Inflammatory macrophage treated with lipopolysaccharide for 1 hour (primary cell): ENCODE measurements around the gene ATRN.

ENCODE experiments used
- DNase-seq, 2 donors: peaks; one replicate each; pipeline ENCODE4 v3.0.0-alpha.2; 2020 to 2022

Gene ATRN

GRCh38 chr20:3630429-3630828, 159.6 kb downstream of the ATRN start:
- no peak for DNase-seq

DNA sequence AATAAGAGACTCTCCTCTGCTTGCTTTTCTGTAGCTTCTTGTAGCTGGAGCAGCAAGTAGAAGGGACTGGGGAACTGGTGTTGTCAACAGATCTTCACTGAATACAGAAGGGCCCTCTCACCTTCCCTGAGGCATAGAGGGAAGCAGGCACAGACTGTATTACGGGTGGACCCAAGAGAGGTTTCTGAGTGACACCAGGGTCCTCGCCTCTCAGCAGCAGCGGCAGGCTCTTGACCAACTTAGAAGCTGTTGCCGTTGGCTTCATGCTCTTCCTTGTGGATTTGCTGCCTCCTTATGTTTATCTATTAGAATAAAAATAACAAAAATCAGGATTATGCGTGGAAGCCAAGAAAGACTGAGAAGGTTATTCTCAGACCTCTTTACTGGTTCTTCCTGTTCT, 160.7 kb downstream of the ATRN start:
- DNase-seq: no peak

DNA sequence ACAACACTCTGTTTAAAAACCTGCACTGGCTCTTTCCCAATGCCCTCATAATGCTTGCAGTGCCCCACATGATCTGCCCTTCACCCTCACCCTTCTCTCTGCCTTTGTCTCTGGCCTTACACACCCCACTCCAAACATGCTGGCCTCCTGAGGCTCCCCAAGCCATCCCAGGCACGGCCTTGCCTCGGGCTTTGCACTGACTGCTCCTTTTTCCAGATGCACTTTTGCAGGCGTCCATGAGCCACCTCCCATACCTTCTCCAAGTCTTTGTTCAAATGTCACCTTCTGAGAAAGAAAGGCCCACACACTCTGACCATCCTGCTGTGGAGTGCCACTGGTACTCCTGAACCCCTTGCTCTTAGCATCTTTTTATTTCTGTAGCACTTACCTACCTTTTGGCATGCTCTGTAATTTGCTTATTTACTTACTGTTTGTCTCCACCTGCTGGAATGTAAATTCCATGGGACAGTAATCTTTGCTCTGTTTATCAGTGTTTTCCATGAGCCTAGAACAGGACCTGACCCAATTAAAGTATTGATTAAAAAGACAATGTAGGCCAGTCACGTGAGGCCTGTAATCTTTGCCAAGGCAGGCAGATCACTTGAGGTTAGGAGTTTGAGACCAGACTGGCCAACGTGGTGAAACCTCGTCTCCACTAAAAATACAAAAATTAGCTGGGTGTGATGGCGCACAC, 161.6 kb downstream of the ATRN start:
- no peak for DNase-seq

DNA sequence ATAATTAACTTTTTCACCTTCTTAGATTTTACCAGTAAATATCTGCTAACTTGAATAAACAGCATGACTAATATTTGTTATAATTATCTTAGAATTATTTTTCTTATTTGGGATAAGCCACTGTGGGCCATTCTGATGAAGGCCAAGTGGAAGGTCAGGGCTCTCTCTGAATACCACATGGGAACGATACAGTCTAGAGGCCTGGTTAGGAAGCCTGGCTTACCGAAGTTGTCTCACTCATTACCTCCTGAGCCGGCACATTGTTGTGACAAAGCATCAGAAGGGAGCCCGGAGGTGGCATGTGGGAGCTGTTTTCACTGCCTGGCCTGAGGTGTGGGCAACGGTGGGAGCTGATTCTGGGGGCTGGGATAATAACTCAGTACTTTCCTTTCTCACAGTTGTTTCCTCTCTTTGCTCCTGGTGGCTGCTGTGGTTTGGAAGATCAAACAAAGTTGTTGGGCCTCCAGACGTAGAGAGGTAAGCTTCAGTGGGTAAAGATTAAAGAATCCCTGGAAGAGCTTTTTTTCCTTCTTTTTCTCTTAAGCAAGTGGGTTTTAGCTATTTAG, 163.2 kb downstream of the ATRN start:
- DNase-seq: no peak

DNA sequence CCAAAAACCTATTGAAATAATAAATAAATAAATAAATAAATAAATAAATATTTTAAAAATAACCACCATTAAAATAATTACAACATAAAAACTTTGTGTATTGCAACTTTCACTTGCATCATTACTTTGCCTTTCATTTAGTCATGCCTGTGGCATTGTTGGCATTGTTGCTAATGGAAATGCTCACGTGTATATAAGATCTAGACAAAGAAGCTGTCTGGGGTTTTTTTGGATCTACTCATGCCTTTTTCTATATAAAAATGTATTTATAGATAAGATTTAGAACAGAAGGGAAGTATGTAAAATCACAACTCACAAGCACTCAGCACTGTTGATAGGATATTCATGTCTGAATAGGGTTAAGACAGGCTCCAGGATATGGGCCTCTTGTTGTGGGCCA, 164.5 kb downstream of the ATRN start:
- no peak for DNase-seq

GRCh38 chr20:3640259-3640658, 169.4 kb downstream of the ATRN start:
- no peak for DNase-seq

GRCh38 chr20:3645309-3646066, 174.7 kb downstream of the ATRN start:
- DNase-seq: no peak

DNA sequence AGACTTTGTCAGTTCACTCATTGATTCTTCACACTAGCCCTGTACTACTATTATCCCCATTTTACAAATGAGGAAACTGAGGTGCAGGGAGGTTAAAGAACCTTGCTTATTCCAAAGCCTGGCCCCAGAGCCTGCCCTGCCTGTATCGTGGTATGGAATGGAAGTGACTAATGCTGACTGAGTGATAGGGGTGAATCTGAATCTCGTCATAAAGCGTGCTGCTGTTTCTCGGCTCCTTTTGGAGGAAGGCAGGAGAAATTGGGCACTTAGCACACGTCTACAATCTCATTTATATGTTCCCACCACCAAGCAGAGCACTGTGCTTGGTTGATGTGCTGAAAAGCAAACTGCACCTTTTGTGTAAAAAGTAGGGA, 175.2 kb downstream of the ATRN start:
- no peak for DNase-seq

DNA sequence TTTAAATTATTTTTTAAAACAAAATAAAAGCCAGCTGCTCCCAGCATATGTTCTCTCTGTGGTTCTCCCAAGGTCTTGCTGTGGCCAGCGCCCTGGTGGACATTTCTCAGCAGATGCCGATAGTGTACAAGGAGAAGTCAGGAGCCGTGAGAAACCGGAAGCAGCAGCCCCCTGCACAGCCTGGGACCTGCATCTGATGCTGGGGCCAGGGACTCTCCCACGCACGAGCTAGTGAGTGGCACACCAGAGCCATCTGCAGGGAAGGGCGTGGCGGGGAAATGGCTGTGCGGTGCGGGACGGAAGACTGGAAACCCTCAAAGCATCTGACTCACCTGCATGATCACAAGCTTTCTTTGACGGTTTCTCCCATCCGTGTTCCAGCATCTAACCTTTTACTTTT, 175.8 kb downstream of the ATRN start:
- DNase-seq: no peak

DNA sequence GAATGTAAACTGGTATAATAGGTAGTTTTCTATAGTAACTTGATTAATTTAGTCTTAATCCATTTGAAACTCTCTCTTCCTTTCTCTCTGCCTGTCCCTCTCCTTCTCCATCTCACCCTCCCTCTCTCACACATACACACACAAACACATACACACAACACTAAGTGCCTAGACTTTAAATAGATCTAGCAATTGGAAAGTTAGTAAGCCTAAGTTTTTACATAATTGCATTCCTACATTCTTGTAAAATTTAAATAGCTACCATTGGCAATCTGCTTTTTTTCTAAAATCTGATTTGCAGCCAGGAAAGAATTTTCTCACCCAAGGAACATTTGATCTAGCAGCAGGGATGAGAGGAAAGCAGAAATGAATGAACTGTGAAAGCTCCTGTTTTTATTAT, 176.7 kb downstream of the ATRN start:
- no peak for DNase-seq

GRCh38 chr20:3648951-3649350, 178.1 kb downstream of the ATRN start:
- DNase-seq: no peak

DNA sequence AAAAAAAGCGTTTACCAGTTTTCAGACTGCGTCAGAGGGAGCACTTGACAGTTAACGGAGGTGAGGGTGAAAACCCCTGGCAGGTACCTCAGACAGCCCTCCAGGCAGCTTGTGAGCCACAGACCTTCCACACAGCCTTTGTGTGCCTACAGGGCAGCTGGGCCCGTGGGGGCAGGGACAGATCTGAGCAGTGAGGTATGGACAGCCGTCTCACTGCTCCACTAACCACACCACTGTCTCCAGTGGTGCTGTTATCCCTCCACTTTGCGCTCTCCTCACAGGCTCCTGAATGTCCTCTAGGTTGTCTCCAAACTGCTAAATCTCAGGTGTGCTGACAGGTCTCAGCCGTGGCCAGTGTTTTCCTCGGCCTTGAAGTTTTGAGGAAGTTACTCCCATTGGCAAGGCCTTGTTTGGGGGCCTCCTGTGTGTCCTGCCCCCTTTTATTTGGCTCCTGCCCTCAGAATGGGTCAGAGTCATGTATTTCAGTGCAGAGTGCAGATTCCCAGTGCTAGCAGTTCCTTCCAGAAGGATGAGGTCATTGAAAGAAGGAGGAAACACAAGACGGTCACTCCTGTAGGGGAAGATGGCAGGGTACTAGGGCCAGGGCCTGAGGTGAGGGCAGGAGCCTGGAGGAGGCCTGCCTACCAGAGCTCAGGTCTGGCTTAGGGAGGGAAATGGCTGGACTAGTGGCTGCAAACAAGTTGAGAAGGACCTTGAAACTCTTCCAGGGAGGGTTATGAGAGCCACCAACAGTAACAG, 180.6 kb downstream of the ATRN start:
- peak in 1 of 2 donors; percentile 19 for DNase-seq

DNA sequence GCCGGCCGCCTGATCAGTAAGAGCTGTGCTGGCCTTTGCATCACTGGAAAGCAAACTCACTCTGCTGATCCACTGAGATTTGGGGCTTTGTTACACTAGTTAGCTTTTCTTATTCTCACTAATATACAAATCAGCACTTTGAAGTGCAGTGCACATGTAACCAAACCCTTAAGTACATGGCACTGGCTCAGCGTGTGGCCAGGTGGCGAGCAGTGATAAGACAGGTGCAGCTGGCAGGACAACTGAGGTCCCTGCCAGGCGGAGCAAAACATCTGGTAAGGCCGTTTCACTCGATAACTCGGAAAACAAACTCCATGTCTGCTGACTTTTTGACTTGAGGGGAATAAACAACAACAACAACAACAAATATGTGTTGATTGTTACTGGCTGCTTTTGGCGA, 181.4 kb downstream of the ATRN start:
- DNase-seq: no peak

DNA sequence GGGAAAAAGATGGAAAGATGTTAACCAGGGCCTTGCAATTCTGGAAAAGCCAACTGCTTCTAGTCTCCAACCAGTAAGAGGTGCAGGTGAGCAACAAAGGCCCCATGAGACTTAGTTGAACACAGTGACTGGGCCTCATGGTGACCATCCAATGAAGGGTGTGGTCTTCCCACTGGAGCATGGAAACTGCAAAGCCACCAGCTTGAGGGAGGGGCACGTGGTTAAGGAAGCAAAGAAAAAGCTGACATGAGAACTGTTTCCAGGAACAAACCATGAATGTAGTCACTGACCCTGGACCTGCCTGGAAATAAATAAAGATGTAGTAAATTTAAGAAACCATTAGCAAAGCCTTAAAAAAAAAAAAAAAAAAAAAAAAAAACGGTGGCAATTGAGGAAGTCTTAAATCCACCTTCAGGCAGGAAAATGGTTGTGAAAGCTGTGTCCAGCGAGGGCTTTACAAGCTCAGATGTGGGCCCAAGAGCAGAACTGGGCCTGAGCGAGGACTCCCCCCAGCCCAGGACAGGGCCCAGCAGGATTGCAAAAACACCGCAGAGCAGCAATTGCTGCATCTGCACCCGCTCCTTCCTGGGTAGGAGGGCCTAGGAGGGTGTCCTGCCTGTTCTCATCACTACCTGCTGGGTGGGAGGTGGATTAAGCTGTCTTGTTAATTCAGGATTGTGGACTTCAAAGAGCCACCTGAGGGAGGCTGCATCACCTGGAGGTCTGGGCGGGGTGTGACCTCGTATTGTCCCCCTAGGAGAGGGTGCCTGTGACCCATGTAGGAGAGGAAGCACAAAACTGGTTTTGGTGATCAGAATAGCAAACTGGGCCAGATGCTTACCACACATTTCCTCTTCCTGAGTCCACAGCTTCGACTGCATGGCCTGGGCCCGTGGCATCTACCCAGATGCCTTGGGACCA, 182.1 kb downstream of the ATRN start:
- no peak for DNase-seq

DNA sequence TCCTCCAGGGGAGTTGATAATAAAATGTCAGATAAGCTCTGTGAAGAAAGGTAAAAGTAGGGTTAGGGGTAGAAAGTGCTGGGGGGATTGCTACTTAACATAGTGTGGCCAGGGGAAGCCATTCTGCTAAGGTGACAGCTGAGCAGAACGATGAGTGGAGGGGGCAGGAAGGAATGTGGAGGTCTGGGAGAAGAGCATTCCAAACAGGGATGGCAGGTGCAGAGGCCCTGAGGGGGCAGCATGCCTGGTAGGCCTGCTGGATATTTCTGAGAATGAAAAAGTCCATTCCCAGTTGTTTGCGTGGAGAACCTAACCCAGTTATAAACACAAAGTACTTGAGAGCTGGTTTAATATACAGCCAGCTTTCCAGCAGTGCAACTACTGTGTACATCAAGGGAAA, 183.1 kb downstream of the ATRN start:
- no peak for DNase-seq

DNA sequence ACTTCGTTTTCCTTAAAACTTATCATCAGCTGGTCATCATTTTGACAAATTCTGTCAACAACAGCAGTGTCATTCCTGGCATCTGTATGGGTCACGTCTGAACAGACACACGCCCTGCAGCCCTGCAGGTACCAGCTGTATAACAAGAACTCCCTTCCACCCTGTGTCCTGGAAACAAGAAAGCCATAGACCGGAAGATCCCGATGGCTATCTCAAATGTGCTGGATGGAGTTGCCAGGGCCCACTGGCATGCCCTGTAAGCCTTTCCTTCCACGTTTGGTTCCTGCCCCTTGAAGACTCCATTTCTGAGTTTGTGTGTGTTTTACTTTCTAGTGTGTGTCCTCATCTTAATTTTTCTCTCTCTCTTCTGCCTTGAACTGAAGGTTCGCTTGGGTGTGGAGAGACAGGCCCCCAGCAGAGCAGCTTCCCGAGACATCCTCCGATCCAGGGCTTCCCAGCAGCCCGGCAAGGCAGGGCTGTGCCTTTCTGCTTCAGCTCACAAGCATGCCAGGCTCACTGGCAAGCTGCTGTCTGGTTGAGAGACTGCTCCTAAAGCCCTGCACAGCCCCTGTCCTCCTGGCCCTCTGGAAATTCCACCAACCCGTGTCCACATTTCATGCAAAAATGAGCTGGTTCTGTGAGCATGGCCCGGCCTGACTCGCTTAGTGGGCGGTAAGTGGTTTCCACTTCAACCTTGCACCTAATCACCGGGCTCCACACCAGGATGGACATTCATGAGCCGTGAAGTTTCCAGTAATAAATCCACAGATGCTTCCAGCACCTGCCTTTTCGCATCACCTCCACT, 183.7 kb downstream of the ATRN start:
- no peak for DNase-seq

- no peak for DNase-seq
Measured at GRCh38 chr20:3655131-3655405, 184.2 kb downstream of the ATRN start.

DNA sequence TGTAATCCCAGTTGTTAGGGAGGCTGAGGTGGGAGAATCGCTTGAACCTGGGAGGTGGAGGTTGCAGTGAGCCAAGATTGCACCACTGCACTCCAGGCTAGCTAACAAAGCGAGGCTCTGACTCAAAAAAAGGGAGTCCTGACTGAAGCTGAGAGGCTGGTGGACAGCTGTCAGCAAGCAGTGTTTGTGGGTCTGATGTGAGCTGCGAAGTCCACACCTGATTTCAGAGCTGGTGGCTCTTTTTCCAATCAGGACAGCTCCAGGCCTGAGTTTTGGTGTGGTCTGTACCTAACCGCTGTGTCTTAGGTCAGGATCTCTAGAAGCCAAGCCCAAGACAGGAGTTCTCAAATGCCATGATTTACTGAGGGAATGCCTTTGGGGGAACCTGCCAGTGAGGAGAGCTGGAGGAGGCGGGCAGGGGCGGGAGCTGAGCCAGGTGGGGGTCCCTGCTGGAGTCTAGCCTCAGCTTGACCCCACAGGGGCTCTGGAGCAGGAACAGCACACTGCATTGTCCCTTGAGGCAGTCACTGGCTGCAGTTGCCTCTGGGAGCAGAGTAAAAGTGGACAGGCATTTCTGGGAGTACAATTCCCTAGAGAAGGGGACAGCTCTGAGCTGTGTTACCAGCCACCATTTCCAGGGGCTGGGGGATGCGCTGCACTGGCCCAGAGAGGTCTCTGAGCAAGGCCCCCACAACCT, 187.3 kb downstream of the ATRN start:
- no peak for DNase-seq

- DNase-seq: peak; percentile 16 to 29
Measured at GRCh38 chr20:3658716-3659491, 188.1 kb downstream of the ATRN start.

DNA sequence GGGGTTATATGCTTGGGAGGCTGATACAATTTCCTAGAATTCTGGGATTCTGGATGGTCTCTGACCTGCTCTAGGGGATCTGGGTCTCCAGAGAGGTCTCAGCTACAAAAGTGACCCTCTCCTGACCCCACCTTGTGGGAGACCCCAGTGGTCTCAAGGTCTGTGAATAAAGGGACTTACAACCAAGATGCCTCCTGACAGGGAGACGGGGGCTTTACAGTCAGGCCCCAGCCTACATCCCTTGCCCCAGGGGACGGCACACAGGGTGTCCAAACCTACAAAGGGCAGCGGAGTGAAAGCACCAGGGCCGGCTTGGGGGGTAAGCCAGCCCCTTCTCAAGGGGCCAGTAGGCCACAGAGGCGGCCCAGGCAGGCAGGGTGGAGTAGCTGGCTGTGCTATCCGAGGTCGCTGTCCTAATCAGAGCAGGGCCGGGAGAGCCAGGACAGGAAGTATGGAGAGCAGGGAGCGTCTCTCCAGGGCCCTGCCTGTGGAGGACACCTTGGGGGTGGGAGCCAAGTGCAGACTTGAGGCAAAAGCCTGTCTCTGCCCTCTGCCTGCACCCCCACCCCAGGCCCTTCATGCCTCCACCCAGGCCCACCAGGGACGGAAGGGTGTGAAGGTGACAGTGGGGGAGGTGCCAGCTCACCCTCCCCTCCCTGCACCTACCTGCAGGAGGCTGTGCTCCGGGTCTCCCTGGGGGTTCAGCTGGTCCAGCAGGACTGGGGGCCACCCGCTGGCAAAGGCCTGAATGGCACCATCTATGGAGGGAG, 188.9 kb downstream of the ATRN start:
- no peak for DNase-seq
